Panc1 (cell line): ENCODE measurements around the gene PRMT6. TPM values are rescaled to one million over a fixed set of nuclear protein-coding genes. Genes with fewer than 3 reads are reported as not detected.
A peak's percentile ranks its signal among the peaks of the same experiment; 100 is the strongest.
"Not testable (repeated sequence)": the region's sequence is repeated elsewhere in the genome, so short reads cannot be mapped to it uniquely, and the experiment has no call there.

Experiments
- ATAC-seq: fragments of 200-7000 bp; cut with Tn5 transposase; 2 replicates; pipeline ENCODE4 v1.9.1; 2020; ENCODE audit warnings: mild to moderate bottlenecking, moderate library complexity
- BruUV-seq: library from RNA; stranded (reverse); fragments of 400-500 nt; replicated peaks from 2 replicates; lab custom pipeline; 2021; lab: Mats Ljungman, UMichigan
- CTCF ChIA-PET: fragments of 300-600 bp; sonication (Branson Sonifier 250); formaldehyde crosslinking; loops from one replicate; lab custom pipeline; 2022; ENCODE audit warnings: antibody characterized with exemption; lab: Charles Lee
- POLR2A ChIA-PET: fragments of 300-600 bp; sonication (Branson Sonifier 250); formaldehyde crosslinking; loops from one replicate; lab custom pipeline; 2022; ENCODE audit warnings: antibody characterized with exemption; lab: Charles Lee
- DNase-seq: peaks from one replicate; pipeline ENCODE4 v3.0.0-alpha.2; 2010; ENCODE audit warnings: low read depth, low spot score
- H3K27ac ChIP-seq: 2 replicates; pipeline ENCODE4 v1.5.1; 2011; ENCODE audit warnings: mild to moderate bottlenecking, low read length, inconsistent platforms
- H3K27me3 ChIP-seq: fragments of 200-500 bp; sonication (Bioruptor generic); 2 replicates; pipeline ENCODE4 v1.6.0; 2014; ENCODE audit warnings: low read length, inconsistent platforms; ENCODE audit not compliant: control insufficient read depth, insufficient read depth
- H3K36me3 ChIP-seq: fragments of 200-500 bp; sonication (Bioruptor generic); 2 replicates; pipeline ENCODE4 v1.5.1; 2014; ENCODE audit warnings: inconsistent platforms, mild to moderate bottlenecking, low read length, moderate library complexity; ENCODE audit not compliant: control insufficient read depth, insufficient read depth
- H3K4me1 ChIP-seq: 2 replicates; pipeline ENCODE4 v1.5.1; 2011; ENCODE audit warnings: inconsistent platforms, mild to moderate bottlenecking, low read length, moderate library complexity; ENCODE audit not compliant: control insufficient read depth, insufficient read depth
- H3K4me3 ChIP-seq, 2 experiments: 2 replicates each; pipeline ENCODE4 v1.5.1; 2011 to 2012; ENCODE audit warnings: low read depth in 2 of 2, low read length in 2 of 2, mild to moderate bottlenecking in 2 of 2, inconsistent platforms in 1 of 2, moderate library complexity in 1 of 2
- H3K9me3 ChIP-seq: fragments of 200-500 bp; sonication (Bioruptor generic); 2 replicates; pipeline ENCODE4 v1.5.1; 2014; ENCODE audit warnings: low read depth, mild to moderate bottlenecking, inconsistent platforms, low read length, moderate library complexity; ENCODE audit not compliant: control insufficient read depth, insufficient read depth
- CTCF ChIP-seq: fragments of 450-650 bp; IDR thresholded peaks from 2 replicates; pipeline ENCODE4 v1.5.1; 2017; ENCODE audit warnings: mild to moderate bottlenecking
- POLR2AphosphoS5 ChIP-seq: IDR thresholded peaks from 2 replicates; pipeline ENCODE4 v1.6.1; 2012; ENCODE audit warnings: mild to moderate bottlenecking, low read depth, low read length, moderate library complexity
- REST ChIP-seq, 2 experiments: IDR thresholded peaks; 2 replicates each; pipeline ENCODE4 v1.6.1; 2011 to 2012; ENCODE audit warnings: low read depth in 2 of 2, control low read depth in 1 of 2, low read length in 1 of 2, mild to moderate bottlenecking in 1 of 2, moderate library complexity in 1 of 2; ENCODE audit not compliant: insufficient read depth in 1 of 2
- SIN3A ChIP-seq: IDR thresholded peaks from 2 replicates; pipeline ENCODE4 v1.6.1; 2012; ENCODE audit warnings: low read depth, mild to moderate bottlenecking, low read length, moderate library complexity, borderline replicate concordance; ENCODE audit not compliant: insufficient read depth
- TCF7L2 ChIP-seq: IDR thresholded peaks from 2 replicates; pipeline ENCODE4 v1.6.1; 2011; ENCODE audit warnings: mild to moderate bottlenecking, low read depth, low read length, inconsistent platforms
- in situ Hi-C: cut with HindIII; loops from 2 replicates; pipeline ENCODE4 v1.10.0; 2016; ENCODE audit warnings: low sequenced_read_pairs, low pct_unique_long_range_greater_than_20kb
- intact Hi-C: fragments of 100-400 bp; cut with micrococcal nuclease; formaldehyde crosslinking; loops from one replicate; pipeline ENCODE4 v1.10.0; 2022; ENCODE audit not compliant: unreplicated experiment
- total RNA-seq: library from RNA; stranded (reverse); gene quantifications from one replicate; pipeline ENCODE4 v1.2.1, GENCODE V29; 2021; ENCODE audit not compliant: unreplicated experiment

The PRMT6 gene
- total RNA-seq, 1 experiment from 2014 or later: 11.5 TPM

- Histone ChIP-seq H3K36me3 (no peaks in the 10 kb centered on the region), H3K4me1 (no peaks in the 10 kb centered on the region; the same call in 1 of the 2 replicates), H3K4me3 (no peak overlapping the region), H3K9me3 (no peaks in the 10 kb centered on the region), H3K27me3 (no peaks in the 10 kb centered on the region), H3K27ac (no peak overlapping the region)
- no TSS peak for BruUV-seq
- intact Hi-C loops (no loop called here), in situ Hi-C loops (no loop called here)
- ATAC-seq: no peak
- POLR2A ChIA-PET: no interaction called here
- TF ChIP-seq REST (IDR thresholded peaks at IDR 0.05; ENCODE audit: insufficient read depth in 1 of 2, low read depth in 2 of 2, low read length in 1 of 2) (no peak), SIN3A (no peak), TCF7L2 (no peak), CTCF (no peak), POLR2AphosphoS5 (no peak)
- CTCF ChIA-PET: no interaction called here
- DNase-seq: no peak
Observed at GRCh38 chr1:107051266-107051665, 5.2 kb upstream of the PRMT6 start.

GRCh38 chr1:107055919-107056425, 502 bp upstream of the PRMT6 start:
- ATAC-seq, CTCF ChIA-PET, H3K9me3 ChIP-seq, DNase-seq, intact Hi-C loops, H3K27me3 ChIP-seq, in situ Hi-C loops, H3K4me1 ChIP-seq, H3K36me3 ChIP-seq, BruUV-seq: not testable (repeated sequence)
- Histone ChIP-seq H3K4me3 (peak overlapping the region; percentile 76 to 86), H3K27ac (peak overlapping the region; percentile 86)
- POLR2A ChIA-PET: interaction anchor here (0.6 kb wide), 1 partner anchor 12 kb away, joined by 3 read pairs; no protein-coding TSS in a partner anchor
